Left lung (tissue), 10 donors: ENCODE data around the gene CDC42EP4. TPM values are rescaled to one million over a fixed set of nuclear protein-coding genes. Genes with fewer than 3 reads are reported as not detected.

ENCODE experiments used
- ATAC-seq: fragments of 200-7000 bp; cut with Tn5 transposase; one replicate; pipeline ENCODE4 v1.9.1; 2020; ENCODE audit warnings: moderate library complexity
- DNase-seq, 4 donors: peaks; one replicate each; pipeline ENCODE4 v3.0.0-alpha.2; 2013 to 2020
- H3K27ac ChIP-seq, 2 donors: fragments of 200-600 bp; sonication (generic) in 1 of 2; one replicate each; pipeline versions ENCODE4 v1.5.0 to v1.8.0; 2020 to 2021
- H3K27me3 ChIP-seq, 2 donors: fragments of 200-600 bp; sonication (generic) in 1 of 2; one replicate each; pipeline versions ENCODE4 v1.5.0 to v1.8.0; 2020 to 2021
- H3K36me3 ChIP-seq, 2 donors: fragments of 200-600 bp; sonication (generic) in 1 of 2; one replicate each; pipeline versions ENCODE4 v1.5.0 to v1.8.0; 2020 to 2021
- H3K4me1 ChIP-seq, 2 donors: fragments of 200-600 bp; one replicate each; pipeline ENCODE4 v1.8.0; 2021
- H3K4me3 ChIP-seq, 2 donors: fragments of 200-600 bp; sonication (generic) in 1 of 2; one replicate each; pipeline versions ENCODE4 v1.5.0 to v1.8.0; 2020 to 2021; ENCODE audit warnings: mild to moderate bottlenecking in 1 of 2
- H3K9me3 ChIP-seq, 2 donors: fragments of 200-600 bp; sonication (generic) in 1 of 2; one replicate each; pipeline versions ENCODE4 v1.5.0 to v1.8.0; 2020 to 2021
- intact Hi-C, 2 donors: fragments of 100-400 bp; cut with DNase I; formaldehyde crosslinking; loops; one replicate each; pipeline versions ENCODE4 v1.11.2 to v1.14.2; 2022
- polyA plus RNA-seq, 6 donors: library from polyadenylated mRNA; unstranded; fragments of 120-200 nt; gene quantifications; one replicate each; pipeline ENCODE4 v1.2.1, GENCODE V29; 2013; ENCODE audit not compliant: insufficient read length in 6 of 6
- total RNA-seq, 2 donors: library from RNA; stranded (reverse); fragmentation: NEBNext Ultra II Directional; extraction: Animal tissue kit (Norgen Biotek cat#: 25700); gene quantifications; one replicate each; pipeline ENCODE4 v1.2.1, GENCODE V29; 2021
- TF ChIP-seq, protein P1 (sequence below), 2 donors: fragments of 200-600 bp; sonication (generic) in 1 of 2; IDR thresholded peaks; one replicate each; pipeline versions ENCODE4 v1.5.0 to v1.8.0; 2021; ENCODE audit warnings: antibody characterized with exemption in 2 of 2
- donor health status: DM: no; HTN: yes; CAD: no.
- donor health status: DM: no; HTN: no; CAD: no.

The CDC42EP4 gene
- total and polyA plus RNA-seq, 8 donors, result 30.2 to 86.3 (median 67.1) TPM

DNA sequence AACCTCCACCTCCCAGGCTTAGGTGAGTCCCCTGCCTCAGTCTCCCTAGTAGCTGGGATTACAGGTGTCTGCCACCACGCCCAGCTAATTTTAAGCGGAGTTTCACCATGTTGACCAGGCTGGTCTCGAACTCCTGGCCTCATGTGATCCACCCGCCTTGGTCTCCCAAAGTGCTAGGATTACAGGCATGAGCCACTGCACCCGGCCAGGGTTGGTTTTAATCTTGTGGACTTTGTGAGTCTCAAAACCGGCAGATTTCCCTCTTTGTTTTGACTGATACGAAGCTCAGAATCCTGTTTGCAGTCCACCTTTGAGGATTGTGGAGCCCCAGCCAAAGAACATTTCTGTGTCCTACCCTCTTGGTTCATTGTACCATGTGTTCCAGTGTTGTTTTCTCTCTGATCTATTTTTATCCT is 33.7 kb downstream of the CDC42EP4 start:
- ATAC-seq (peak; percentile 9), DNase-seq (no peak)
- TF ChIP-seq, protein P1, sequence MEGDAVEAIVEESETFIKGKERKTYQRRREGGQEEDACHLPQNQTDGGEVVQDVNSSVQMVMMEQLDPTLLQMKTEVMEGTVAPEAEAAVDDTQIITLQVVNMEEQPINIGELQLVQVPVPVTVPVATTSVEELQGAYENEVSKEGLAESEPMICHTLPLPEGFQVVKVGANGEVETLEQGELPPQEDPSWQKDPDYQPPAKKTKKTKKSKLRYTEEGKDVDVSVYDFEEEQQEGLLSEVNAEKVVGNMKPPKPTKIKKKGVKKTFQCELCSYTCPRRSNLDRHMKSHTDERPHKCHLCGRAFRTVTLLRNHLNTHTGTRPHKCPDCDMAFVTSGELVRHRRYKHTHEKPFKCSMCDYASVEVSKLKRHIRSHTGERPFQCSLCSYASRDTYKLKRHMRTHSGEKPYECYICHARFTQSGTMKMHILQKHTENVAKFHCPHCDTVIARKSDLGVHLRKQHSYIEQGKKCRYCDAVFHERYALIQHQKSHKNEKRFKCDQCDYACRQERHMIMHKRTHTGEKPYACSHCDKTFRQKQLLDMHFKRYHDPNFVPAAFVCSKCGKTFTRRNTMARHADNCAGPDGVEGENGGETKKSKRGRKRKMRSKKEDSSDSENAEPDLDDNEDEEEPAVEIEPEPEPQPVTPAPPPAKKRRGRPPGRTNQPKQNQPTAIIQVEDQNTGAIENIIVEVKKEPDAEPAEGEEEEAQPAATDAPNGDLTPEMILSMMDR (IDR thresholded peaks at IDR 0.05), result no peak
- Histone ChIP-seq H3K4me3 (no peak overlapping the region), H3K36me3 (peaks cover 0 to 13% of the 10 kb centered on the region in 2 donors), H3K4me1 (peaks cover 4 to 9% of the 10 kb centered on the region in 2 donors), H3K27ac (no peak overlapping the region), H3K9me3 (no peaks in the 10 kb centered on the region), H3K27me3 (no peaks in the 10 kb centered on the region)
- intact Hi-C loops, result no loop called here

DNA sequence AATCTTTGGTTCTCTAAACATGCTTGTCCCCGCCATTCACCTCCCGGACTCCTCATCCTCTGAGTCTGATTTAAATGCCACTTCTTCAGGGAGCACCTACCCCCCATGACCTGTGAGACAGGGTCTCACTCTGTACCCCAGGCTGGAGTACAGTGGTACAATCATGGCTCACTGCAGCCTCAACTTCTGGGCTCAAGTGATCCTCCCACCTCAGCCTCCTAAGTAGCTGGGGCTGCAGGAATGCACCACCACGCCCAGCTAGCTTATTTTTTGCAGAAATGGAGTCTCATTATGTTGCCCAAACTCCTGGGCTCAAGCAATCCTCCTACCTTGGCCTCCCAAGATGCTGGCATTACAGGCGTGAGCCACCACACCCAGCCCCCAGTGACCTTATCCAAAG is 37.3 kb downstream of the CDC42EP4 start:
- DNase-seq, result no peak
- no peaks in the 10 kb centered on the region for H3K27me3 ChIP-seq
- H3K27ac ChIP-seq, result no peak overlapping the region
- TF ChIP-seq, protein P1 (IDR thresholded peaks at IDR 0.05), result no peak
- ATAC-seq, result no peak
- no peaks in the 10 kb centered on the region for H3K9me3 ChIP-seq
- intact Hi-C loops, result no loop called here
- H3K4me1 ChIP-seq, result peaks cover 4 to 9% of the 10 kb centered on the region in 2 donors
- no peak overlapping the region for H3K4me3 ChIP-seq
- H3K36me3 ChIP-seq, result no peaks in the 10 kb centered on the region

DNA sequence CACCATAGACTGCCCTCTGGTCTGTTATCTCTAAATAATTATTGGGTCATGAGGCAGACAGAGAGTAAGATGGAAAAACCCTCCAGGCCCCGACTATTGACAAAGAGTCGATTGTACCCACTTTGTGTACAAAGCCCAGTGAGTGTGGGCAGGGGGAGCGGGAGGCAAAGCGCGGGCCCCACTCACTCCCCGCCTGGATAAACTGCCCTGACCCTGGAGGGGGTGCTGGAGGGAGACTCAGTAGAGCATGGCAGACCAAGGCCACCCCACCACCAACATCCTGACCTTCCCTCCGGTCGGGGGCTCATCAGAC is 38.9 kb downstream of the CDC42EP4 start:
- H3K4me1 ChIP-seq, result no peaks in the 10 kb centered on the region
- intact Hi-C loops, result no loop called here
- no peaks in the 10 kb centered on the region for H3K36me3 ChIP-seq
- no peak overlapping the region for H3K4me3 ChIP-seq
- no peaks in the 10 kb centered on the region for H3K9me3 ChIP-seq
- DNase-seq, result no peak
- H3K27ac ChIP-seq, result no peak overlapping the region
- no peaks in the 10 kb centered on the region for H3K27me3 ChIP-seq
- TF ChIP-seq, protein P1 (IDR thresholded peaks at IDR 0.05), result no peak
- ATAC-seq, result no peak

DNA sequence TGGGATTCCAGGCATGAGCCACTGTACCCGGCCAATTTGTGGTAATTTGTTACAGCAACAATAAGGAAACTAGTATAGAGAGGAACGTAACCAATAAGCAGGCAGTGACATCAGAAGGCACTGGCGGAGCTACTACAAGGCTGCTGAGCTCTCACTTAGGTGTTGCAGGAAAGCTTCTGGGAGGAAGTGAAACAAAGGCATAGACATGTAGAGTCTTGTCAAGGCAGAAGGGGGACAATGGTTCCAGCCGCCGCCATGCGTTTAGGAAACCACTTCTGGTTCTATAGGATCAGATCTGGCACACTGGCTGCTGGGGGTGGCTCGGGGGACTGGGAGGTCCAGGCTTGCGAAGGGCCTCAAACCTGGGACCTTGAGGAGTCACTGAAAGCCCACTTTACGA is 40.7 kb downstream of the CDC42EP4 start:
- H3K27me3 ChIP-seq, result no peaks in the 10 kb centered on the region
- no peaks in the 10 kb centered on the region for H3K9me3 ChIP-seq
- no peak overlapping the region for H3K27ac ChIP-seq
- no peaks in the 10 kb centered on the region for H3K4me1 ChIP-seq
- H3K4me3 ChIP-seq, result no peak overlapping the region
- TF ChIP-seq, protein P1 (IDR thresholded peaks at IDR 0.05), result no peak
- ATAC-seq (no peak), DNase-seq (no peak)
- intact Hi-C loops, result no loop called here
- H3K36me3 ChIP-seq, result no peaks in the 10 kb centered on the region

DNA sequence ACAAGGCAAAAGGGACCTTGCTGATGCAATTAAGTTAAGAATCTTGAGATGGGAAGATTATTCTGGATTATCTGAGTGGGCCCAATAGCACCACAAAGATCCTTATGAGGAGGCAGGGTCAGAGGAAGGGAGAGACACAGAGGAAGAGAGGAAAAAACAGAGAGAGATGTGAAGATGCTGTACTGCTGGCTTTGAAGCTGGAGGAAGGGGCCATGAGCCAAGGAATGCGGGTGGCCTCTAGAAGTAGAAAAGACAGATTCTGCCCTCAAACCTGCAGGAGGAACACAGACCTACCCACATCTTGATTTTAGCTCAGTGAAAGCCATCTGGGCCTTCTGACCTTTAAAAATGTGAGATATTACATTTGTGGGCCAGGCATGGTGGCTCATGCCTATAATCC is 42.0 kb downstream of the CDC42EP4 start:
- Histone ChIP-seq H3K9me3 (no peaks in the 10 kb centered on the region), H3K27me3 (no peaks in the 10 kb centered on the region), H3K27ac (no peak overlapping the region), H3K4me3 (no peak overlapping the region), H3K4me1 (no peaks in the 10 kb centered on the region), H3K36me3 (no peaks in the 10 kb centered on the region)
- TF ChIP-seq, protein P1 (IDR thresholded peaks at IDR 0.05), result no peak
- no peak for DNase-seq
- intact Hi-C loops, result loop anchor here in 1 of 2 donors (5.0 kb wide), 1 partner anchor 93 kb away; no protein-coding TSS in a partner anchor
- ATAC-seq, result no peak
